Activated CD4-positive, CD25-positive, alpha-beta regulatory T cell treated with anti-CD3 and anti-CD28 coated beads, Interleukin-2, amount 50 U/mL, for 24 hours (primary cell): ENCODE results near the gene SURF1.
"Not testable (repeated sequence)": the region's sequence is repeated elsewhere in the genome, so short reads cannot be mapped to it uniquely, and the experiment has no call there.

ENCODE experiments used
- ATAC-seq, 2 donors: fragments of 150-1000 bp; cut with Tn5 transposase; one replicate each; pipeline ENCODE4 v1.10.0; 2021; ENCODE audit warnings: mild to moderate bottlenecking in 1 of 2, moderate library complexity in 1 of 2

Gene SURF1

DNA sequence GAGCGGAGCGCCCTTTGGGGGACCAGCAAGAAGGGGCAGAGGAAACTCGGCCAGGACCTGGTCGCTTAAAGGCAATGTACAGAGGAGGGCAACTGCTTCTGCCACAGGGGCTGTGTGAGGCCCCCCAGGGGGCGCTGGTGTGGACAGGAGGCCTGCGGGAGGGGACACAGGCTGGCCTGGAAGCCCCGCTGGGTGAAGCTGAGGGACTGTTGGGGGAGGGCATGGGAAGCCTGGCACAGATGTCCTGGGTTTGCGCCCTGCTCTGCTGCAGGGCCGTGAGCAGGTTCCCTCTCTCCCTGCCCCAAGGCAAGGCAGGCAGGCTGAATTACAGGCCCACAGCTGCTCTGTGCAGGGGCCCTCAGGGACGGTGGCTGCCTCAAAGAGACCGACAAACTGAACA, 13.7 kb downstream of the SURF1 start:
- ATAC-seq = no peak

DNA sequence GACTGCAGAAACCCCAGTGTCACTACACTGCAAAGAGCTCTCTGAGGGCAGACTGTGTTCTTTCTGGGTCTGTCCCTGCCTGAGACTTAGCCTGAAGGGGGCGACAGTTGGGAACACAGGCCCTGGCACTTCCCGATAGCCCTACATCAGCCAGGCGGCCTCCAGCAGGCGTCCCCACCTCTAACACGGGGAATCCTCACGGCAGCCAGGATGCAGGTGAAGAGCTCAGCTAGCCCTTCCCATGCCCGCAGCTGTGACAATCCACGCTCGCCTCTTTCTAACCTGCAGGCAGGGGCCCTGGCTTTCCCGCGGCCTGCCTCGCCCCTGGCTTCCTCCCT, 14.2 kb downstream of the SURF1 start:
- ATAC-seq = no peak

DNA sequence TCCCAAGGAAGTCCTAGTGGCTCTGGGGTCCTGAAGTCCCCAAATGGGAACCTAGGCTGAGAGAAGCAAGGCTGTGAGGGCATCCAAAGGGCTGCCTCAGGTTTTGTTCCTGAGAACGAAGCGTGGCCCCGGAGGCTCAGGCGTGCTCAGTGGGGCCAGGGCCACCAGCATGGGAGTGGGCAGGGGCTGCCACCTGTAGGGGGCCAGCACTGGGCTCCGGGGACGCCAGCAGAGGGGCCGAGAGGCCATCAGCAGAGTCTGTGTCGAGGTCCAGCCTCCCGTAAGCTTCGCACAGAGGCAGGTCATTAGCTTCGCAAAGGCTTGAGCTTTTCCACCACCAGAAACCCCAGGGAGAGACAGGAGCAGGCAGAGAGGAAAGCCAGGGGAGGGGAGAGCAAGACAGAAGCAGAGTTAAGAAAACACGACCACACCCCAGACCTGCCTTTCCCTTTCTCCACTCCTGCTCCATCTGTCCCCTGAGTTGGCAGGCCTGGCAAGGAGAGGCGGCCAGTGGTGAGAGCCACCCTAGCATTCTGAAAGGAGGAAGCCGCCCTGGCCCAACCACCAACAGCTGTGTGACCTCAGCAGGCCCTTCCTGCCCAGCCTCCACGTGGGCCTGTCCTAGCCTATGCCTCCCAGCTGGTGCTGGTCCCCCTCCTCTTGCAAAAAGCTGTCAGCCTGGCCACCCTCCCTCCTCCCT, 14.8 kb downstream of the SURF1 start:
- ATAC-seq = no peak

DNA sequence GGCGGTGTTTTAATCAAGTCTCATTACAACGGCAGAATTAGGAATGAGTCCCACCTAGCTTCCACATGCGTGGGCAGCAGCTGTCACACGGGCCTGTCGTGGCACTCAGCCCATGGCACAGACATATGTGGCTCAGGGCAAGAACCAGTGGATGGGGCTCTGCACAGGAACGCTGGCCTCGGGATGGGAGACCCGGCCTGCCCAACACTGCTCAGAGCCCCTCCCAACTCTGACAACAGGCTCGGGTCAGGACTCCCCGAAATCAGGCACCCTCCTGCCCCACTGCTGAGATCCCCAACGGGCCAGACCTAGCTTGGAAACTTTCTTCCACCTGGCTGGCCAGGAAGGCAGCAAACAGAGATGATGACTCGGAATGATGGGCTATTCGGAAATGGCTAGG, 15.4 kb downstream of the SURF1 start:
- ATAC-seq = no peak

DNA sequence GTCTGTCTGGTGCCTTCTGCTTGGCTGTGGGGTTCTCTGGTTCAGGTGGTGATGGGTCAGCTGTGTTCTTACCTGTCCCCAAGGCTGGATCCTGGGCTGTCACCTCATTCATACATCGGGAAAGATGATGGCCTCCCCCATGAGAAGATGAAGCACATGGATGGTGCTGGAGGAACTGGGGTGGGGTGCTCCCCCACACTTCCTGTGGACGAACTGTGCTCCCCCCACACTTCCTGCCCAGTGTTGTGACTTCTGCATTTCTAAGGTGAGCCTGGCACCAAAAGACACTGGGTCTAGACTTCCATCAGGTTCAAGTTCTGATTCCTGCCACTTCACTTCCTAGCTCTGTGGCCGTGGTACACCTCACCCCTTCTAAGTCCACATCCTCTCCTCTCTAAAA, 16.0 kb downstream of the SURF1 start:
- ATAC-seq = no peak

DNA sequence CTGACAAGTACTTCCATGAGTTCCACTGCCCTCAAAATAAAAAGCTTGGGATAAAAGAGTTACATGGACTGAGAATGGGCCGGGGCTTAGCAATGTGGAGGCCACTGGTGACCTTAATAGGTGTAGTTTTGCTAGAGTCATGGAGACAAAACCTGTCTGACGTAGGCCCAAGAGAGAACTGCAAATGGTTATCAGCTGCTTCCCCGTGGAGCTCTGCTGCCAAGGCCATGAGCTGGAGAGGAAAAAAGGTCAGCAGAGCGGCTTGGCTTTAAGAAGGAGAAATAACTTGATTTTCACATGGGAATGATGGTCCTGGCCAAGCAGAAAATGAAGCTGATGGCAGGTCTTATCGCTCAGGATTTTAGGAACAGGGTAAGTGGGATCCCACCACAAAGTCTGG, 16.6 kb downstream of the SURF1 start:
- ATAC-seq = no peak

DNA sequence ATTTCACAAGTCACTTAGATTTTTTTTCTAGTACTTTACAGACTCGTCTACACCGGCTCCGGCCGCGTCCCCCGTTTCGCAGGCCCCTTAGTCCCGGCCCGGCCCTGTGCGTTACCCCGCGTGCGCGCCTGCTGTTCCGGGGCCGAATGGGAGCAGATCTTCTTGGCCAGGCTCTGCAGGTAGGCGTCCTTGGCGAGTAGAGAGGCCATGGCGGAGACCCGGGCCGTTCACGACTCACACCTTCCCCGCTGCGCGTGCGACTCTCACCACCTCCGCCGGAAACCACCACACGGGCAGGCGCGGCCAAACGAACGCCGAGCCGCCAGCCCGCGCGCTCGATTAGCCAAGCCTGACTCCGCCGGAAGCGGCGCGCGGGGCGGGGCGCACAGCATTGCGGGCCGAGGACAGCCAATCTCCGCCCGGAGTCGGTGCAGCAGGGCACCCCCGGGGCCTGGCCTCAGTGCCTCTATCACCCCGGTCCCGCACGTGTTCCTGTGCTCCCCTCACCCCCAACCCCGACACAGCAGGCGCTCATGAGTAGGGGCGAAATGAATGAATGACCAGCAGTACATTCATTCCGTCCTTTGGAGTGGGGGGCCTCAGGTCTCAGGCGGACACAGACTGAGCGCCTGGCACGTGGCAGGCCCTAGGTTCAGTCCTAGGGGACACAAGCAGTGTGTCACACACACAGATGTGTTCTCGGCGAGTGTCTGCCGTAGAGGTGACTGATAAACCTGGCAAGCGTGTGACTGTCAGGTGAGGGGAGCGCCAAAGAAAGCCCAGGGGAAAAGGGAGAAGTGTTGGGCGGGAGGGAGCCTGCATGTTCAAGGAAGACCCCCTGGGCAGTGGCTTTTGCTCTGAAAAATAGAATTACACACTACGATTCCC, 20.1 kb downstream of the SURF1 start, which contains the start of gene SURF6:
TSS of gene SURF6 (minus strand) at position 265 of the 888 bp plus-strand sequence. CDS start at position 209, 56 bp downstream.
- ATAC-seq = peak; percentile 96

DNA sequence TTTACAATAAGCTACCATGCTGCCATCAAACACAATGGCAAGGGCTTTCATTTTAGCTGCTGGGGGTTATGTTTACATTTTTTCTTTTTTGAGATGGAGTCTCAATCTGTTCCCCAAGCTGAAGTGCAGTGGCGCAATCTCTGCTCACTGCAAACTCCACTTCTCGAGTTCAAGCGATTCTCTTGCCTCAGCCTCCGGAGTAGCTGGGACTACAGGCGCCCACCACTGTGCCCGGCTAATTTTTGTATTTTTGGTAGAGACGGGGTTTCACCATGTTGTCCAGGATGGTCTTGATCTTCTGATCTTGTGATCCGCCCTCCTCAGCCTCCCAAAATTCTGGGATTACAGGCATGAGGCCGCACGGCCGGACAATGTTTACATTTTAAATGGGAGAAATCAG, 21.4 kb downstream of the SURF1 start:
- not testable (repeated sequence) for ATAC-seq

DNA sequence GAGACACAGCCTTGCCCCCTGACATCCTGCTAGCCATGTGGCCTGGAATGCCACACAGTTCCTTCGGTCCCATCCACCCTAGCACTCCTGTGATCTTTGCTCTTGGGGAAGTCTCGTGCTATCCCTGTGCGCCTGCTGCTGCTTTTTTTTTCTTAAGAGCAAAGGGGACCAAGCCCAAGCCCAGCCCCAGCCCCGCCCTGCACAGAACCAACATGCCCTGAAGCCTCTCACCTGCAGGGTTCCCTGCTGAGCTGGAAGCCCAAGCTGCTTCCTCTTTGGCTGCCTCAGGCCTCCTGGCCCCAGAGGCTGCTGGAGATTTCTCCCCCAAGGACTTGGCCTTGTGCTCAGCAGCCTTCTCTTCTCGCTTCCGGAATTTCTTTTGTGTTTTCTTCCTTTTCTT, 22.1 kb downstream of the SURF1 start:
- ATAC-seq = no peak

DNA sequence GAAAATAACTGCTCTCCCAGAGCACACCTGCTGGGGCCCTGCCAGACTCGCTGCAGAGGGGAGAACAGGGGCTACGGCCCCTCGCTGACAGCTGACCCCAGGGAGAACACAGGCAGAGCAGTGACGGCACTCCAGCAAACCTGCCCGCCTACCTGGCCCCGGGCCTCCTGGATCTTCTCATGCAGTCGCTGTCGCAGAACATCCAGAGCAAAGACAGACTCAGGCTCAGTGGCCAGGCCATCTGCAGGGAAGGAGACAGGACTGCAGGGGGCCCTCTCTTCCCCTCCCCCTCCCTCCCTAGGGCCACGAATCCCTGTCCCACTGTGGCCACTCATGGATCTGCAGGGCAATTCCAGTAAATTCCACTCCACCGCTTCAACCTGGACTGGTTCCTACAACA, 22.7 kb downstream of the SURF1 start:
- ATAC-seq = no peak

DNA sequence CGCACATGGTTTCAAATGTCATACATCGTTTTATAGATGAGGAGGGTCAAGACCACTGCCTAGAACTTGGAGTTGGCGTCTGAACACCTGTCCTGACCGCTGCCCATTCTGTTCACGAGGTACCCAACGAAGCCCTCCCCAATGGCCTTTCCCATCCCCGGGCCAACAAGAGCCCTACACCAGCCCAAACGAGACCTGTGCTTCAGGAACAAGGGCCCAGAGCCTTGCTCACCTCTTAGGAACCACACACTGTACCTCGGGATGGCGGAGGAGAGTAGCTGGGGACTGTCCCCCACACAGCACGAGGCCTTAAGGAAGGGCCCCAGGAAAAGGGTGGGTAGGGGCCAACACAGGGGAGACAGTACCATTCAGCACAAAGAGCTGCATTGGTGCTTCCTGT, 23.3 kb downstream of the SURF1 start:
- ATAC-seq = no peak

DNA sequence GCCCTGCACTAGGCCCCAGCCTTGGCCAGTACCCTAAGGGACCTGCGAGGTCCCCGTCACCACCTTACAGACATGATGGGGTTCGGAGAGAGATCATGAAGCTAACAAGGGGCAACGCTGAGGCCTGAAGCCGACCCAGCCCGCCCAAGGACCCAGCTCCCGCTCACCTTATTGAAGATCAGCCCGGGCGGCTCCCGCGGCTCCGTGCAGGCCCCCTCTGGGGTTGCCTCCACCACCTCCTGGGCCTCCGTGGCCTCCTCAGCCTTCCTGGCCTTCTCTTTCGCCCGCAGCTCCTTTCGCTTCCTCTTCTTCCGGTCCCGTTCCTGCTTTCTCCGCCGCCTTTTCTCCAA, 23.9 kb downstream of the SURF1 start:
- ATAC-seq = no peak

DNA sequence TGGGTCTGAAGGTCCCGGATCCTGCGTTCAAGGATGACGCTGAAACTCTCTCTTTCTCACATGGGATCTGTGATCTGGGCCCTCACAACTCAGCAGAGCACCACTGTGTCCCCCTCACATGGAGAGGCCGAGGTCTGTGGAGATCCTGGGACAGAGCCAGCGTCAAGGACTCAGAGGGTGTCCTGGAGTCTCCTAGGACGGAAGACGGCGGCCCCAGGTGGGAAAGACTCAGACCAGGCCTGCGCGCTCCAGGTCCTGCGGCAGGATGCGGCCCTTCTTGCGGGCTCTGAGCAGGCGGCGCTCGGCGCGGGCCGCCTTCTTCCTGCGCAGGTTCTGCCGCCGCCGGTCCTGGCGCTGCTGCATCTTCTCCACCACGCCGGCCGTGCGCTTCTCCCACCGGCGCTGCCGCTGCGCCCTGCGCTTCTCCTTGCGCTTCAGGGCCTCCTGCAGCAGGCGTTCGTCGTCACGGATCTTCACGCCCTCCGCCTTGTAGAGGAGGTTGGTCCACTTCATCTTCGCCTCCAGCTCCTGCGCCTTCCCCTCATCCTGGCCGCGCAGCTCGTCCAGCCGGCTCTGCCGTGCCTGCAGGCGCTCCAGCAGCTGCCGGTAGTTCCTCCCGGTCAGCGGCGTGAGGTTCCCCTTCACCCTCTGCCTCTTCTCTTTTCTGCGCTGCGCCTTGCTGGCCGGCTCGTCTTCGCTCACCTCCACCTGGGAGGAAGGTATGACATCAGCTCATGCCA, 24.5 kb downstream of the SURF1 start:
- ATAC-seq = no peak

DNA sequence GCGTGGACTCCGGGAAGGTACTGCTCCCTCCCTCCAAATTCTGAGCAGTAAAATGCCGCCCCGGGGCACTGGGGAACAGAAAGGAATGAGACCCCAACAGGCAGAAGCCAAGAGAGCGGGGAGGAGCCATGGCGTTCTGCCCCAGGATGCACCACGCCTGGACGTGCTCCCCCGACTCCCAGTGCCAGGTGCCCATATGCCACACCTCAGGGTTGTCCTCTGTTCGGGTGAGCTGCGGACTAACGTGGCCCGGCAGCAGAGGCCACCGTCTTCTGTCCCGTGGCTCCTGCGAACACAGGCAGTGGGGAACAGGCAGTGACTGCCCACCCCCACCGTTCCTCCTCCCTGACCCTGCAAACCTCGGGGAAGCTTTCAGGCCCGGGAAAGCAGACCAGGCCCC, 25.1 kb downstream of the SURF1 start:
- ATAC-seq = no peak

DNA sequence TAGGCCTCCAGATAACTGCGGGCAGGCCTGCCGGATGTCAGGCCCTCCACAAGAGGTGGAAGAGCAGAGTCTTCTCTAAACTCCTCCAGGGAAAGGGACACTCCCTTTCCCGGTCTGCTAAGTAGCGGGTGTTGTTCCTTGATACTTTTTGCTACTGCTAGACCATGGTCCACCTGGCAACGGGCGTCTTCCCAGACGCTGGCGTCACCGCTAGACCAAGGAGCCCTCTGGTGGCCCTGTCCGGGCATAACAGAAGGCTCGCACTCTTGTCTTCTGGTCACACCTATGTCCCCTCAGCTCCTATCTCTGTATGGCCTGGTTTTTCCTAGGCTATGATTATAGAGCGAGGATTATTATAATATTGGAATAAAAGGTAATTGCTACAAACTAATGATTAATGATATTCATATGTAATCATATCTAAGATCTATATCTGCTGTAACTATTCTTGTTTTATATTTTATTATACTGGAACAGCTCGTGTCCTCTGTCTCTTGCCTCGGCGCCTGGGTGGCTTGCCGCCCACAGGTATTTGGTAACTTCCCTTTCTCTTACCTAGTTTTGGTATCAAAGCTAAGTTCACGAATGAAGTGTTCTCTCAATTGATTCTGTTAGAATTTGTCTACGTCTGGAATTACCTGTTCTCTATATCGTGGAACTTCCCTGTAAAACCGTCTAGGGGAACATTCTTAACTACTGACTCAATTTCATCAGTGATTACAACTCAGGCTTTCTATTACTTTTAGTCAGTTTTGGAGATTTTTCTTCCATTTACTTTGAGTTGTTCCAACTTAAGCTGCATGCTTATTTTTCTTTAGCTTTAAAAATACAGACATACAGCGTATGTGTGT, 26.8 kb downstream of the SURF1 start:
- ATAC-seq = not testable (repeated sequence)

DNA sequence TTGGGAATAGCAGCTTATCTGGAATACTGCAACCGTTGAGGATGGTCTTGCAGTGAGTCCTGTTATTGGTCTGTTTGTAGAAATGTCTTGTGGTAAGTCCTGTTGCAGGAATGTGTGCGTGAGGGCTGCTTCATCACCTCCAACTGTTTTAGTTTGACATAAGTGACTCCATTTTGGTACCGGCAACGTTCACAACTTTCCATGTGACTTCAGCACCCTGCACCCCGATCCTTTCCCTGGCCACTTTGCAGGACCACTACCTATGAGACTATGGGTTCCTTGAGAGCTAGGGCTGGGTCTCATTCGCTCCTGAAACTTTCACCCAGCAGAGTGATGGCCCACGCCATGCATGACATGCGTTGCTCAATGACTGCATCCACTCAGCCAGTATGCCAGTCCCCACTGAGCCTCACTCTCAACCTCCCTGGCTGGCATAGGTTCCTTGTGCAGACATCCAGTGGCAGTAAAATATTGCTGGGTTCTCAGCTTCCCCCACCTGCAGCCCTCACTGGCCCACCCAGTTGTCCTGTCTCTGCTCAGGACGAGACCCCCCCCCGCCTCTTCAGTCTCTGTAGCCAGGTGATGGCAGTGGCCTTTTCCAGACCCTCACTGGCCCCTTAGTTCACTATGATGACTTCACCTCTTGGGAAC, 28.3 kb downstream of the SURF1 start:
- no peak for ATAC-seq

DNA sequence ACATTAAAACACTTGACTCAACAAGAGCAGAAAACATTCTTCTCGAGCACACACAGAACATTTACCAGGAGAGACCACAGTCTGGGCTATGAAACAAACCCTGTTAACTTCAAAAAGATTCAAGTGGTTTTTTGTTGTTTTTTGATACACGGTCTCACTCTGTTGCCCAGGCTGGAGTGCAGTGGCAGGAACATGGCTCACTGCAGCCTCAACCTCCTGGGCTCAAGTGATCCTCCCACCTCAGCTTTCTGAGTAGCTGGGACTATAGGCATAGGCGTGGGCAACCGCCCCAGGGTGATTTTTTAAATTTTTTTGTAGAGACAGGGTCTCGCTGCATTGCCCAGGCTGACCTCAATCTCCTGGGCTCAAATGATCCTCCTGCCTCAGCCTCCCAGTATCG, 29.3 kb downstream of the SURF1 start:
- not testable (repeated sequence) for ATAC-seq

DNA sequence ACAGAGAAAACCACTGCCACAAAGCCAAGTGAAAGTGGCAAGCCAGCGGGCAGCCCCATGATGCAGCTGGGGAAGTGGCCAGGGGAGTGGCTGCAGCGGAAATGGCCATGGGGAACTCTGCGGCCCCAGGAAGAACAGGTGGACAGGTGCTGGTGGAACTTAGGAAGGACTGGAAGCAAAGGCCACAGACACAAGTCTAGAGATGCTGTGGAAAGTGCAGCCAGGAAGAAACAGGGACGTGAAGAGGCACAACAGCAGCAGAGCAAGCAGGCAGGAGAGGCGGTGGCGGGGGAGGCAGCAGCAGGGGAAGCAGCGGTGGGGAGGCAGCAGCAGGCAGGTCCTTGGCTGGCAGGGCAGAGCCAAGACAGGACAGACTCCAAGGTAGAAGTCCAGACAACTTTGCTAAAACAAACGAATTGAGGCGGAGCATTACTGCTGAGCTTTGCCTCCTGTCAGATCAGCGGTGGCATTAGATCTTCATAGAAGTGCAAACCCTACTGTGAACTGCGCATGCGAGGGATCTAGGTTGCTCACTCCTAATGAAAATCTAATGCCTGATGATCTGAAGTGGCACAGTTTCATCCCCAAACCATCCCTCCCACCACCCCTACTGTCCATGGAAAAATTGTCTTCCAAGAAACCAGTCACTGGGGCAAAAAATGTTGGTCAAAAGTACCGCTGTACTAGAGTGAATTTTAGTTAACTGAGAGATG, 32.1 kb downstream of the SURF1 start:
- no peak for ATAC-seq

DNA sequence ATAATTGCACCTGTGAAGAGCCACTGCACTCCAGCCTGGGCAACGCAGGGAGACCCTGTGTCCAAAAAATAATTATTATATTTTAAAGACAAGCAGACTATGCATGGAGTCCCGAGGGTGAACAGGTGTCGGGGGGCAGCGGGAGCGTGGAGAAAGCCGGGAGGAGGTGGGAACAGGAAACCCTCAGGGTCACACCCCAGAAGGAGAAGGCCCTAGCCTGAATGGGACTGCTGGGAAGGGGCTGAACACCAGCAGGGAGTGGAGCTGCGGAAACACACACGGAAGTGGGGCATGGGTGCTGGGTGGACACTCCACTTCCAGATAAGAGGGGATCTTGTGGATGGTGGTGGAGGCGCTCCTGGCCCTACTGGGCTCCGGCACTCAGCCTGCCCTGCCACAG, 33.1 kb downstream of the SURF1 start:
- no peak for ATAC-seq

DNA sequence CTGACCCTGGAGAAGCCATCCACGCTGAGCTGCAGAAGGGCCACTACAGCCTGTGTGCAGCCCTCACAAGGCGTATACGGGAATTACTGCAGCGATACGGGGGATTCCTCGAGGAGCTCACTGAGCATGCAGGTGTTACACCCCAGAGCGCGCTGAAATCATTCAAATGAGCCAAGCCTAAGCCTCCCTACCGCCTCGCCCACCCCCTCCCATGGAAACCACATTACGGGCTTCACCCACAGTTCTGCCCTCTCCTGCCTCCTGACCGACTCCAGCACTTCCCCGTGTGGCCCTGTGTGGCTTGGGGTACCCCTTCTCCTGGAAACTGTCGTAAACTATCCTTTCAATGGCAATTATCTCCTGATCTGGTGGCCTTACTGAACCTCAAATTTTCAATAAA, 33.6 kb downstream of the SURF1 start:
- no peak for ATAC-seq

DNA sequence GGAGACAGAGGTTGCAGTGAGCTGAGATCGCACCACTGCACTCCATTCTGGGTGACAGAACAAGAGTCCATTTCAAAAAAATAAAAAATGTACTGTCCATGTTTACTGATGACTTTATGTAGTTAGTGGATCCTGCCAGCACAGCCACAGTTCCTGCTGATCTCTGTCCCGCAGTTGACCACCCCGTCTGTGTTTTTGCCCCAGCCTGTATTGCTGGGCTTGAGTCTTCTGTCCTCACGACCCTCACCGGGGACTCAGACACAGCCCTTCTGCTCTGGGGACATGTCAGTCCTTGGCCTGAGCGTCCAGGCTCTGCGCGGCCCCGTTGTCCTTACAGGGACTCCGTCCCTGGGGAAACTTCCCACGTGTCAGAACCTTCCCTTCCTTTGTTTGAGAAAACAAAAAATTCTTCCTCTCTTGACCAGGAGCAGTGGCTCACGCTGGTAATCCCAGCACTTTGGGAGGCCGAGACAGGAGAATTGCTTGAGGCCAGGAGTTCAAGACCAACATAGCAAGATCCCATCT, 34.8 kb downstream of the SURF1 start:
- no peak for ATAC-seq
